Osteoblast (primary cell): Measurements from ENCODE around the gene ANGPTL1. TPM values are rescaled to one million over a fixed set of nuclear protein-coding genes. Genes with fewer than 3 reads are reported as not detected.

Experiments used
- DNase-seq: peaks from one replicate; pipeline ENCODE4 v3.0.0; 2011; ENCODE audit warnings: low spot score, mixed read lengths; ENCODE audit not compliant: insufficient read length; ENCODE audit errors: missing footprints
- H2AFZ ChIP-seq: 2 replicates; pipeline ENCODE4 v1.6.0; 2011; ENCODE audit warnings: mild to moderate bottlenecking, low read length
- H3K27ac ChIP-seq: 2 replicates; pipeline ENCODE4 v1.5.1; 2011; ENCODE audit warnings: mild to moderate bottlenecking, low read depth, low read length, moderate library complexity
- H3K27me3 ChIP-seq: 2 replicates; pipeline ENCODE4 v1.6.0; 2012; ENCODE audit warnings: mild to moderate bottlenecking, control low read depth, inconsistent platforms, low read length, moderate library complexity; ENCODE audit not compliant: insufficient read depth
- H3K36me3 ChIP-seq: 2 replicates; pipeline ENCODE4 v1.5.1; 2011; ENCODE audit warnings: mild to moderate bottlenecking, low read length, control low read depth, moderate library complexity; ENCODE audit not compliant: insufficient read depth
- H3K4me1 ChIP-seq: 2 replicates; pipeline ENCODE4 v1.5.1; 2011; ENCODE audit warnings: mild to moderate bottlenecking, low read length, control low read depth, moderate library complexity; ENCODE audit not compliant: insufficient read depth
- H3K4me2 ChIP-seq: 2 replicates; pipeline ENCODE4 v1.6.0; 2011; ENCODE audit warnings: mild to moderate bottlenecking, low read length; ENCODE audit not compliant: insufficient read depth
- H3K4me3 ChIP-seq: fragments of 200-600 bp; sonication (generic); 3 replicates; pipeline ENCODE4 v1.5.1; 2012; ENCODE audit warnings: mild to moderate bottlenecking, low read length, inconsistent platforms; ENCODE audit not compliant: insufficient read depth
- H3K79me2 ChIP-seq: 2 replicates; pipeline ENCODE4 v1.6.0; 2012; ENCODE audit warnings: mild to moderate bottlenecking, low read length, control low read depth, inconsistent platforms; ENCODE audit not compliant: insufficient read depth
- H3K9me3 ChIP-seq: 2 replicates; pipeline ENCODE4 v1.5.1; 2011; ENCODE audit warnings: low read depth, low read length, control low read depth
- H4K20me1 ChIP-seq: 2 replicates; pipeline ENCODE4 v1.6.0; 2012; ENCODE audit warnings: mild to moderate bottlenecking, low read length, control low read depth; ENCODE audit not compliant: insufficient read depth
- CTCF ChIP-seq: IDR thresholded peaks from 2 replicates; pipeline ENCODE4 v1.5.1; 2011; ENCODE audit warnings: mild to moderate bottlenecking, low read depth, low read length, moderate library complexity; ENCODE audit errors: extremely low read depth
- total RNA-seq: library from RNA; depleted of rRNA; stranded (reverse); fragments of >200 nt; gene quantifications from 2 replicates; pipeline ENCODE4 v1.2.3, GENCODE V29; 2012

ANGPTL1 gene
- total RNA-seq, 1 donor: 15.6 TPM

- Histone ChIP-seq H2AFZ (no peak overlapping the region), H3K9me3 (no peaks in the 10 kb centered on the region), H3K4me2 (no peak overlapping the region), H3K4me3 (no peak overlapping the region), H3K79me2 (peaks cover 6% of the 10 kb centered on the region), H4K20me1 (no peaks in the 10 kb centered on the region), H3K36me3 (peaks cover 15% of the 10 kb centered on the region), H3K27ac (no peak overlapping the region), H3K27me3 (no peaks in the 10 kb centered on the region), H3K4me1 (no peaks in the 10 kb centered on the region)
- no peak for DNase-seq
- no peak for TF ChIP-seq CTCF
Measured at GRCh38 chr1:178808529-178808928, 62.3 kb downstream of the ANGPTL1 start.

- Histone ChIP-seq H3K27me3 (no peaks in the 10 kb centered on the region), H3K36me3 (peaks cover 15% of the 10 kb centered on the region), H4K20me1 (no peaks in the 10 kb centered on the region), H3K4me1 (no peaks in the 10 kb centered on the region), H3K9me3 (no peaks in the 10 kb centered on the region), H3K27ac (no peak overlapping the region), H3K4me2 (no peak overlapping the region), H3K4me3 (no peak overlapping the region), H2AFZ (no peak overlapping the region), H3K79me2 (peaks cover 6% of the 10 kb centered on the region)
- no peak for DNase-seq
- no peak for TF ChIP-seq CTCF
Measured at GRCh38 chr1:178806665-178807300, 64.1 kb downstream of the ANGPTL1 start.

GRCh38 chr1:178802873-178803272 lies 68.0 kb downstream of the ANGPTL1 start:
- H3K9me3 ChIP-seq: no peaks in the 10 kb centered on the region
- no peak overlapping the region for H3K27ac ChIP-seq
- peaks cover 4% of the 10 kb centered on the region for H3K36me3 ChIP-seq
- H3K4me1 ChIP-seq: no peaks in the 10 kb centered on the region
- H3K4me2 ChIP-seq: no peak overlapping the region
- no peaks in the 10 kb centered on the region for H4K20me1 ChIP-seq
- H3K79me2 ChIP-seq: peaks cover 3% of the 10 kb centered on the region
- no peak for TF ChIP-seq CTCF
- no peak for DNase-seq
- no peak overlapping the region for H2AFZ ChIP-seq
- H3K4me3 ChIP-seq: no peak overlapping the region
- no peaks in the 10 kb centered on the region for H3K27me3 ChIP-seq

Other genes with a start within 250 kb of the ANGPTL1 start
- 40.2 and 48.0 TPM in 2 replicates for gene RALGPS2, start 145.8 kb downstream of the ANGPTL1 start, total RNA-seq
- 43.1 and 43.9 TPM in 2 replicates for gene FAM20B, start 154.8 kb upstream of the ANGPTL1 start, total RNA-seq
- gene TOR3A, start 211.0 kb upstream of the ANGPTL1 start, total RNA-seq: 34.2 and 44.2 TPM in 2 replicates